NCI-H1417 treated with DMSO at 0.1 percent for 48 hours (cell line): ENCODE measurements around the gene SLC19A1.
"Not testable (repeated sequence)": the region's sequence is repeated elsewhere in the genome, so short reads cannot be mapped to it uniquely, and the experiment has no call there.

Source experiments
- DNase-seq: peaks from one replicate; lab custom pipeline; 2025; lab: John Stamatoyannopoulos, UW

The SLC19A1 gene

GRCh38 chr21:45506241-45506817, 35.9 kb downstream of the SLC19A1 start:
- no peak for DNase-seq

- DNase-seq: no peak
Observed at GRCh38 chr21:45505416-45506021, 36.7 kb downstream of the SLC19A1 start.

GRCh38 chr21:45504516-45505415, 37.5 kb downstream of the SLC19A1 start:
- no peak for DNase-seq

GRCh38 chr21:45504021-45504515, 38.2 kb downstream of the SLC19A1 start:
- no peak for DNase-seq

- DNase-seq: not testable (repeated sequence)
Observed at GRCh38 chr21:45503226-45503625, 39.0 kb downstream of the SLC19A1 start.

- no peak for DNase-seq
Observed at GRCh38 chr21:45502600-45502999, 39.6 kb downstream of the SLC19A1 start.

GRCh38 chr21:45502006-45502345, 40.3 kb downstream of the SLC19A1 start:
- DNase-seq: no peak

- DNase-seq: not testable (repeated sequence)
Observed at GRCh38 chr21:45501081-45502005, 40.9 kb downstream of the SLC19A1 start.

- no peak for DNase-seq
Observed at GRCh38 chr21:45499970-45500577, 42.2 kb downstream of the SLC19A1 start.

- no peak for DNase-seq
Observed at GRCh38 chr21:45499201-45499750, 43.0 kb downstream of the SLC19A1 start.

GRCh38 chr21:45498646-45499000, 43.6 kb downstream of the SLC19A1 start:
- DNase-seq: no peak

GRCh38 chr21:45497846-45498645, 44.2 kb downstream of the SLC19A1 start:
- no peak for DNase-seq

GRCh38 chr21:45496968-45497845, 45.0 kb downstream of the SLC19A1 start:
- DNase-seq: no peak

- DNase-seq: no peak
Observed at GRCh38 chr21:45496151-45496967, 45.9 kb downstream of the SLC19A1 start.

- no peak for DNase-seq
Observed at GRCh38 chr21:45494851-45495680, 47.2 kb downstream of the SLC19A1 start.

- DNase-seq: no peak
Observed at GRCh38 chr21:45494135-45494850, 47.9 kb downstream of the SLC19A1 start.
